Central memory CD8-positive, alpha-beta T cell (primary cell): ENCODE data around the gene WNT3A.
"Not testable (repeated sequence)": the region's sequence is repeated elsewhere in the genome, so short reads cannot be mapped to it uniquely, and the experiment has no call there.

ENCODE experiments used
- ATAC-seq: fragments of 150-1000 bp; cut with Tn5 transposase; replicated peaks from 2 replicates; pipeline ENCODE4 v1.10.0; 2022; ENCODE audit warnings: mild to moderate bottlenecking, moderate FRiP score, moderate number of reproducible peaks; ENCODE audit not compliant: poor library complexity, severe bottlenecking; ENCODE audit errors: extremely low read depth
- DNase-seq, 2 donors: peaks; one replicate each; pipeline ENCODE4 v3.0.0; 2021; ENCODE audit warnings: low spot score in 2 of 2
- H3K27ac Mint-ChIP-seq: one replicate; pipeline ENCODE4 v1.8.0; 2022; ENCODE audit warnings: low read depth, mild to moderate bottlenecking, moderate library complexity, mixed read lengths
- H3K27me3 Mint-ChIP-seq: one replicate; pipeline ENCODE4 v1.8.0; 2022; ENCODE audit warnings: mixed read lengths
- H3K36me3 Mint-ChIP-seq: one replicate; pipeline ENCODE4 v1.8.0; 2022; ENCODE audit warnings: mild to moderate bottlenecking, moderate library complexity, mixed read lengths; ENCODE audit not compliant: insufficient read depth
- H3K4me1 Mint-ChIP-seq: one replicate; pipeline ENCODE4 v1.8.0; 2022; ENCODE audit warnings: mixed read lengths
- H3K4me3 Mint-ChIP-seq: one replicate; pipeline ENCODE4 v1.8.0; 2022; ENCODE audit warnings: mild to moderate bottlenecking, moderate library complexity, mixed read lengths
- H3K9me3 Mint-ChIP-seq: one replicate; pipeline ENCODE4 v1.8.0; 2022; ENCODE audit warnings: mixed read lengths

WNT3A gene

DNA sequence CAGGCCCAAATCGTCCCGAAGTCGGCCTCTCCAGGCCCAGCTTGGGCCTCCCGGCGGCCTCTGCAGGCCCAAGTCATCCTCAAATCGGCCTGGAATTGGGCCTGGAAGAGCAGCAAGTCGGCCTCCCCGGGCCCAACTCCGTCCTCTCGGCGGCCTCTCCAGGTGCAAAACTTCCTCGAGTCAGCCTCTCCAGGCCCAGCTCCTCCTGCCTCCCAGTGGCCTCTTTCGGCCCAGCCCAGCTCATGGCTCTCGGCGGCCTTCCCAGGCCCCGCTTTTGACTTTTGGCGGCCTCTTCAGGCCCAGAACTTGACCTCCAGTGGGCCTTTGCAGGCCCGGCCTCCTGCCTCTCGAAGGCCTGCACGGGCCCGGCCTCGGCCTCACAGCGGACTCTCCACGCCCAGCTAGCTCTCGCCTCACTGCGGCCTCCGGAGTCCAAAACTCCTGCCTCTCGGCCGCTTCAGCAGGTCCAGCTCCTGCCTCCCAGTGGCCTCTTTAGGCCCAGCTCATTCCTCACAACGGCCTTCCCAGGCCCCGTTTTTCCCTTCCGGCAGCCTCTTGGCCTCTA lies 33.0 kb upstream of the WNT3A start:
- H3K27ac Mint-ChIP-seq, ATAC-seq, H3K36me3 Mint-ChIP-seq, H3K27me3 Mint-ChIP-seq, H3K4me3 Mint-ChIP-seq, H3K9me3 Mint-ChIP-seq, DNase-seq, H3K4me1 Mint-ChIP-seq: not testable (repeated sequence)

DNA sequence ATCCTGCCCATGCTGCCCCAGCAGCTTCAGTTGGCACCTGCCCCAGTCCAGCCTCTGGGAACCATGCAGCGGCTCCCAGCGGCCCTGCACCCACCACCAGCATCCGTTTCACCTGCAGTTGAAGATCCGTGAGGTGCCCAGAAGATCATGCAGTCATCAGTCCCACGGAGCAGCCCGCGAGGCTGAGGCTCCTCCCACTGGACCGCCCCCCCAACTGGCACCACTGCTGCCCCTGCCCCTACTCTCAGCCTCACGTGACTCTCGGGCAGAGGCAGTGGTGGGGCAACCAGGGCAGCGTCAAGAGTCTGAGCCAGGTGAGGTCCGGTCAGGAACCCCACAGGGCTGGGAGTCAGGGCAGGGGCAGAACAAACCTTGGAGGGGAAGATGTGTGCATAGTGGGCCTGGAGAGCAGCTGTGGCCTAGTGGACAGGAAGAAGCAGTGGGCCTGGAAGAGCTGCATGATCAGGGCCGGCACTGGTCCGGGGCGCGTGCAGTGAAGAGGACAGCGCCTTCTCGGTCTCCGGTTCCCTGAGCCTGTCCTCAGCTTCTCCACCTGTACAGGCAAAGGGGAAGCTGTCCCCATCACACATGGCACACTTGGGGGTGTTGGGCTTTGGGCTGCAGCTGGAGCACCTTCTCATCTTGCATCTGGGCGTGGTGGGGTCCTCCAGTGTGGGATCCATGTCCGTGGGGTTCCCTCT lies 31.1 kb upstream of the WNT3A start:
- not testable (repeated sequence) for H3K36me3 Mint-ChIP-seq, DNase-seq, ATAC-seq, H3K27me3 Mint-ChIP-seq, H3K9me3 Mint-ChIP-seq, H3K4me3 Mint-ChIP-seq, H3K4me1 Mint-ChIP-seq, H3K27ac Mint-ChIP-seq

DNA sequence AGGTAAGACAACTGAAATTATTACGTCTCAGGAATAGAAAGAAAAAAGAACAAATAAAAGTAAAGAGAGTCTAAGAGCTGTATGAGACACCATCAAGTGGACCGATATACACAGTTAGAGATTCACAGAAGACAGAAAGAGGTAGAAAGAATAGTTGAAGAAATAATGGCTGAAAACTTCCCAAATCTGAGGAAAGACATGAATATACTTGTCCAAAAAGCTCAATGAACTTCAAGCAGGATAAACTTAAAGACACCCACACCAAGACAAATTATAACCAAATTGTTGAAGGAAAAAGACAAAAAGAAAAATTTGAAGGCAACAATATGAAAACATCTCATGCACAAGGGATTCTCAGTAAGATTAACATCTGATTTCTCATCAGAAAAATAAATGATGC lies 19.6 kb upstream of the WNT3A start:
- peaks cover 6% of the 10 kb centered on the region for H3K9me3 Mint-ChIP-seq
- H3K27ac Mint-ChIP-seq, result no peak overlapping the region
- H3K27me3 Mint-ChIP-seq, result peaks cover 58% of the 10 kb centered on the region
- DNase-seq, result no peak
- no peaks in the 10 kb centered on the region for H3K36me3 Mint-ChIP-seq
- H3K4me1 Mint-ChIP-seq, result no peaks in the 10 kb centered on the region
- no peak for ATAC-seq
- no peak overlapping the region for H3K4me3 Mint-ChIP-seq

DNA sequence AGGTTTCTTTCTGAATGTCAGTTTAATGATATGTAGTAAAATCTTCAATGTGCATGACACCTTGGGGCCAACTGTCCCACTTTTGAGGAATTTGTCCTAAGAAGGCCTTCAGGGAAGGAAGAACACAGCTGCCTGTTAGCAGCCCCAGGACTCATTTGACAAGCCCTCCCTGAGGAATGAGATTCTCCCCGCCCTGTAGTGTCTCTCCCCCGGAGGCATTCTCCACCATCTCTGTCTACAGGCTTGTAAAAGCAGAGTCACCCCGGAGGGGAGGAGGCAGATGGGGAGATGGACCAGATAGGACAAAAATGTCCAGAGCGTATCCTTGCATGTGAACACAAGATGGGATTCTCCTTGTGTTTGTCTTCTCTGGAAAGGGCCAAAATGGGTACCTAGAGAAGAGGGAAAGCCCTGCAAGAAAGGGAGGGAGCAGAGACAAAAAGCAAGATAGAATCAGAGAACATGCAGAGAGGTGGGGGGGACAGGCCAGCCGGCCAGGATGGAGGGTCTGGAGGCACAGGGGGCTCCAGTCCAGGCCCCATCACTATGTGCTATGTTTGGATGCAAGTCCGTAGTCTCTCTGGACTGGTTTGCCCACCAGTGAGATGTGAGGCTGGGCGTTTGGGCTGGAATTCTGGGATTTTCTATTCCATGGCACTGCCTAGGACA lies 12.0 kb upstream of the WNT3A start:
- DNase-seq (no peak), ATAC-seq (no peak)
- Mint-ChIP-seq H3K4me3 (no peak overlapping the region), H3K36me3 (no peaks in the 10 kb centered on the region), H3K4me1 (no peaks in the 10 kb centered on the region), H3K9me3 (peaks cover 13% of the 10 kb centered on the region), H3K27me3 (peaks cover 39% of the 10 kb centered on the region), H3K27ac (no peak overlapping the region)

DNA sequence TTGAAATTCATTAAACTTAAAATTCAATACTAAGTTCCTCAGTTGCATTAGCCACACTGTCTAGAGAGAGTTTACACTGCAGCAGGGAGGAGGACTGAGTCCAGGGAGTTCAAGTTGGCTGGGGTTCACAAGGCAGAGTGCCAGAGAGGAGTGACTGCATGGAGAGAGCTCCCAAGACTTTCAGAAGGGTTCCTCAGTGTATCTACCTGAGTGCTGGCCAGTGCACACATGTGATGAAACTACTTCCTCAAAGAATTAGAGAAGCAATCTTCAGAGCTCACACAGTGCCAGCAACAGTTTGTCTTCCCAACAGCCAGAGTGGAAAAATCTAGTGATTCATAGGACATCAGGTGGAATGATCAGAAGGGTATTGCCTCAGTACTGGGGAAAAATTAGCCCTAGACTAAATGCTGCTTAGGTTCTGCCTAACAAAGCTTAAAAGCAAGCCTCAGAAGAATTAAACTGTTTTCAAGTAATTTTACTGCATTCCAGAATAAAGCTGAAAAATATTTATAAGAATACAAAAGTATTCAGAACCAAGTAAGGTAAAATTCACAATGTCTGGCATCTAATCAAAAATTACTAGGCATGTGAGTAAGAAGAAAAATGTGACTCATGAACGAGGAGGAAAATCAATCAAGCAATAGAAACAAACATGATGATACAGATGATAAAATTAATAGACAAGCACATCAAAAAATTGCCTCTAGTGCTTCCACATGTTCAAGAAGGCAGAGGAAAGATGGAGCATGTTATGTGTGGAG lies 10.4 kb upstream of the WNT3A start:
- ATAC-seq, result no peak

DNA sequence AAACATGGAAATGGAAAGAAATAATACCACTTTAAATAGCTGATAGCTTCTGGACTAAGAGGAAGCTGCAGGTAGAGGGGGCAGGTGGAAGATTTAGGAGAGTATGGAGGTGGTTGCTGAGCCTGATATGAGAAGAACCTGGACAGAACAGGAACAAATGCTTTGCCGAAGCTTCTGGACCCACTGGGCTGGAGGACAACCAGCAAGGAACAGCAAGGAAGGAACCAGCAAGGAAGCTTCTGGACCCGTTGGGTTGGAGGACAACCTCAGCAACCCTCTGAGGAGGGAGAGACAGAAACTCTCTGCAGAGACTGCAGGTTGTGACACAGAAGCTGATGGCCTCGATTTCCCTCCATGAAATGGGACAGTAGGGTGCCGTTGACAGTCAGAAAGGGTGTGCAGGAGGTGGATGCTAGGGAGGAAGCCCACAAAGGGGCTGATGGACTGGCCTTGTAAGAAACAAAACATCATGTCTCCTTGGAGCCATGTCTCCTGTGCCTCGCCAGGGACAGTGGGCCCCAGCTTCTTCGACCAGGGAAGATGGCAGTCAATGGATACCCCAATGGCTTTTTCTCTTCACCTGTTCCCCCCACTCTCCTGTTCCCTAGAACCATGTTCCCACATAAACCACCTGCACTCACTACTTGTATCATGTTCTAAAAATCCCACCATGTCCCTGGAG lies 8.3 kb upstream of the WNT3A start:
- Mint-ChIP-seq H3K4me1 (no peaks in the 10 kb centered on the region), H3K27me3 (peaks cover 52% of the 10 kb centered on the region), H3K4me3 (no peak overlapping the region), H3K9me3 (peaks cover 13% of the 10 kb centered on the region), H3K36me3 (no peaks in the 10 kb centered on the region), H3K27ac (no peak overlapping the region)
- ATAC-seq (no peak), DNase-seq (peak in 1 of 2 donors; percentile 6)

More for the DNA sequence above, 10.4 kb upstream of the WNT3A start:
- no peaks in the 10 kb centered on the region for H3K36me3 Mint-ChIP-seq
- DNase-seq, result no peak
- peaks cover 13% of the 10 kb centered on the region for H3K9me3 Mint-ChIP-seq
- H3K27ac Mint-ChIP-seq, result no peak overlapping the region
- H3K27me3 Mint-ChIP-seq, result peaks cover 37% of the 10 kb centered on the region
- no peaks in the 10 kb centered on the region for H3K4me1 Mint-ChIP-seq
- no peak overlapping the region for H3K4me3 Mint-ChIP-seq

DNA sequence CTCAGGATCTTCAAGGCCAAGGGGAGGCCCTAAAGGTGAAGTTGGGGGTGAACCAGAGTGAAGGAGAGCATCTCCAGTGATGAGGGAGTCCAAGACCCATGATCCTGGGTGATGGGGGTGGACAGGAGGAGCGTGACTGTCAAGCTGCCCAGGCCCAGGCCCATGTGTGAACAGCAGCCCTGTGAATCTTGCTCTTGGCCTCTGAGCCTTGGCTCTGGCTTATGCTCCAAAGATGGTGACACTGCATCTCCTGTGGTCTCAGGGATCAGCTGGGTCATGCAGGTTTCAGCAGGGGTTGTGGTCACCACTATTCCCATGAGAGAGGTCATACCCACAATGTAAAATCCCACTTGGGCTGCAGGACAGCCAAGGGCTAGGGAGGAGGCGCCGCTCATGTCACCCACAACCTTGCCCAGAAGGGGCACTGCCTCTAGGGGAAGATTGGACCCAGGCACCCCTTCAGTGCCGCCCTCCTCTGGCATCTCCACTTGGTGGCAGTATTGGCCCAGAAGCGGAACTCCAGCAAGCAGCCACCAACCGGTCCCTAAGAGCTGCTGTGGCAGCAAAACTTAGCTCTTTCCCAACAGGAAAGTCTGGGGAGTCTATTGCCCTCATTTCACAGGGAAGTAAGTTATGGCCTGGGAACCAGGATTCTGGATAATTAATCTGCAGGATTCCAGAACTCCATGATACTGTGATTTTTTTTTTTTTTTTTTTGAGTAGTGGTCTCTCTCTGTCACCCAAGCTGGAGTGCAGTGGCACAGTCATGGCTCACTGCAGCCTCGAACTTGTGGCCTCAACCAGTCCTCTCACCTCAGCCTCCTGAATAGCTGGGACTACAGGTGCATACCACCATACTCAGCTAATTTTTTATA lies 7.5 kb upstream of the WNT3A start:
- Mint-ChIP-seq H3K4me3 (no peak overlapping the region), H3K27ac (no peak overlapping the region), H3K9me3 (peaks cover 13% of the 10 kb centered on the region), H3K36me3 (no peaks in the 10 kb centered on the region), H3K27me3 (peaks cover 59% of the 10 kb centered on the region), H3K4me1 (no peaks in the 10 kb centered on the region)
- DNase-seq, result peak; percentile 51 to 63
- ATAC-seq, result peak; percentile 89

DNA sequence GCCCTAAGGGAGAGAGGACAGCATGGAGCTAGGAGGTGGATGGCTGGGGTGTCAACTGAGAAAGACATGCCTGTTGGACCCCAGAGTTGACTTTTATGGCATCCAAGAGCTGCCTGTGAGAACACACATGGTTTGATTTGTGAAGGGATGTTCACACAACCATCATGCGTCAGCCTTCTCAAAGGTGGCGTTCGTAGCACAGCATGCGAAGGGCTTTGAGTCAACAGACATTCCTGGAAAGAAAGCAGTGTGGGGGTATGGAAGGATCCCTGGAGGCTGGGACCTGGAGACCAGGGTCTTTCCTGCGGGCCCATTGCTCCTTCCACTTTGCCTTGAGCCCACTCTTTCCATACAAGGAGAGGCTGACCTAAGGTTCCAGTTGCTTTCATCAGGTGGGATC lies 6.4 kb upstream of the WNT3A start:
- peaks cover 13% of the 10 kb centered on the region for H3K9me3 Mint-ChIP-seq
- H3K36me3 Mint-ChIP-seq, result no peaks in the 10 kb centered on the region
- no peak overlapping the region for H3K4me3 Mint-ChIP-seq
- peaks cover 62% of the 10 kb centered on the region for H3K27me3 Mint-ChIP-seq
- no peak overlapping the region for H3K27ac Mint-ChIP-seq
- no peaks in the 10 kb centered on the region for H3K4me1 Mint-ChIP-seq
- DNase-seq (no peak), ATAC-seq (no peak)

DNA sequence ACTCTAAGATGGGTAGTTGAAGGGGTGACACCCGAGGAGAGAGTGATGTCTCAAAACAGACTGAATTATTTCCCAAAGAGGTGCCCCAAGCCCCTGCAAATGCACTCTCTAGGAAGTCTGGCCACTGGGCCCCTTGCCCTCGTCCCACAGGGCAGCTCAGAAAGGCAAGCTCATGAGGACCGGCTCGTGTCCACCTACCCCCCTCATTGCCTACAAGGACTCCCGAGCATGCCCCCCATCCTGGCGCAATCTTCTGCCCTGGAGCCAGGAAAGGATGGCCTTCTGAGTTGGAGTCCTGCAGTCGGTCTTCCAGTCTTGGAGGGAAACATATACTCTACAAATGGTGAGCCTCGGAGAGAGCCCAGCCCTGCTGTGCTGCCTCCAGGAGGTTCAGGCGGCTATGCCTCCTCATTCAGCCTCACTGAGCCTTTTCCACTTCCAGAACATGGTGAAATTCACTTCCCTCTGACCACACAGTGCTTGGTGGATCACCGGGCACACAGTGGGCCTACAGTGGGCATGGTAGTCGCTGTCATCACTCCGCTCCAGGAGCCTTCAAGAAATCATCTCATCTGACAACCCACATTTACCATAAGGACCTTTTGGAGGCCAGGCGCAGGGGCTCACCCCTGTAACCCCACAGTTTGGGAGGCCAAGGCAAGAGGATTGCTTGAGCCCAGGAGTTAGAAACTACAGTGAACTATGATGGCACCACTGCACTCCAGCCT lies 5.8 kb upstream of the WNT3A start:
- Mint-ChIP-seq H3K27ac (no peak overlapping the region), H3K9me3 (peaks cover 13% of the 10 kb centered on the region), H3K27me3 (peaks cover 68% of the 10 kb centered on the region), H3K4me1 (no peaks in the 10 kb centered on the region), H3K36me3 (no peaks in the 10 kb centered on the region), H3K4me3 (no peak overlapping the region)
- DNase-seq (no peak), ATAC-seq (no peak)

DNA sequence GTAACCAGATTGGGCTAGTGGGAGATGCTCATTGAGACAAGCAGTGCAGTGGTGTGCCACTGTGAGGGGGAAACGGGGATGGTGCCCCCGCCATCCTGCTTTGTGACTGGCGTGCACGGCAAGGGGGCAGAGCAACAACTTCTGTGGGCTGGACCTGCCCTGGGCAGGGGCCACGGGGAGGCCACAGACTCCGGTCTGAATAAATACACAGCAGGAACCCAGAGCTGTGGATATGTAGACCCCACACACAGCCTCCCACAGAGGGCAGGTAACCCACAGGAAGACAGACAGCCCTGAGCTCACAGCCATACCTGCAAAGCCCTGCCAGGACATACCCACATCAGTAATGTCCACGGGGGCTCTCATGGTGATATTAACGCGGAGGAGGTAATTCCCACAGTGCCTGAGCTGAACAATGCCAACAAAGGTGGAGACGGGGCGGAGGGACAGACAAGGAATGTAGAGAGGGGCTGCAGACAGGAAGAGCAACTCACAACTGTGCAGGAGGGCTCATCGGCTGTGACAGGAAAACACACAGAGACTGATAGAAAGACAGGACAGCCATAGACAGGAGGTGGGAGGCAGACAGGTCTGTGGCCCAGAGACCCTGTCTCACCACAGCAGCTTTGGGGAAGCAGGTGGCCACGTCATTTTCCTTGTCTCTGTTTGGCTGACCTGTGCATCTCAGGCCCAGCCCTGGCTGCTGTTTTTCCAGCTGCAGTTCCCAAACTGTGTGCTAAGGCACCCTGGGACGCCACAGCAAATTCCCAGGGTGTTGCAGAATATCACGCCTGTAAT lies 4.9 kb upstream of the WNT3A start:
- H3K4me1 Mint-ChIP-seq, result no peaks in the 10 kb centered on the region

DNA sequence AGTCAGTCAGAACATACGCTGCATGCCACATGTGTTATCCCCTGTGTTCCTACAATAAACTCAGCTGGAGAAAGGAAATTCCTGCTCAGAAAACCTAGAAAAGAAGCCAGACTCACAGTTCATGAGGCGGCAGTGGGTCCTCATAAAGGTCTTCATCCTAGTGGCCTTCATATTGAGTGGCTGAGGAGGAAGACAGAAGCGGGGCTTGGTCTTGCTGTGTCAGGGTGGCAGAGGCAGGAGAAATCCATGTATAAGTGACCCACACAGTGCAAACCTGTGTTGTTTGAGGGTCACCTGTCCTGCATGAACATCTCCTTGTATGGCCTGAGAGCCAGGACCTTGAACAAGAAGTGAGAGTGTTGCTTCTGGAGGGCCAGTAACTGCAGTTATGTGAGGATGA lies 4.0 kb upstream of the WNT3A start:
- H3K27me3 Mint-ChIP-seq, result peaks cover 79% of the 10 kb centered on the region
- peaks cover 1% of the 10 kb centered on the region for H3K36me3 Mint-ChIP-seq
- ATAC-seq, result no peak
- peaks cover 5% of the 10 kb centered on the region for H3K9me3 Mint-ChIP-seq
- H3K27ac Mint-ChIP-seq, result no peak overlapping the region
- H3K4me1 Mint-ChIP-seq, result no peaks in the 10 kb centered on the region
- H3K4me3 Mint-ChIP-seq, result no peak overlapping the region
- DNase-seq, result no peak

More for the DNA sequence above, 4.9 kb upstream of the WNT3A start:
- ATAC-seq (no peak), DNase-seq (no peak)
- no peaks in the 10 kb centered on the region for H3K36me3 Mint-ChIP-seq
- H3K27me3 Mint-ChIP-seq, result peaks cover 70% of the 10 kb centered on the region
- H3K9me3 Mint-ChIP-seq, result peaks cover 8% of the 10 kb centered on the region
- H3K27ac Mint-ChIP-seq, result no peak overlapping the region
- no peak overlapping the region for H3K4me3 Mint-ChIP-seq
